SH-SY5Y (cell line): Measurements from ENCODE around the gene TSPYL4.

Experiments
- GATA2 ChIP-seq: IDR thresholded peaks from 2 replicates; pipeline ENCODE4 v1.6.1; 2011; ENCODE audit warnings: mild to moderate bottlenecking, low read depth, low read length
- GATA3 ChIP-seq: IDR thresholded peaks from 2 replicates; pipeline ENCODE4 v1.6.1; 2011; ENCODE audit warnings: low read depth, mild to moderate bottlenecking, low read length, moderate library complexity

- TF ChIP-seq GATA2, result no peak
- no peak for TF ChIP-seq GATA3
These were observed 2.1 kb downstream of the TSPYL4 start for GRCh38 chr6:116251568-116252384.
